Kidney (tissue), 14 donors: ENCODE results near the gene SYP. TPM values are rescaled to one million over a fixed set of nuclear protein-coding genes. Genes with fewer than 3 reads are reported as not detected.
"Not testable (repeated sequence)": the region's sequence is repeated elsewhere in the genome, so short reads cannot be mapped to it uniquely, and the experiment has no call there.

ENCODE experiments used
- DNase-seq, 5 donors: peaks; one replicate each; pipeline ENCODE4 v3.0.0-alpha.2; 2013 to 2020
- FAIRE-seq: peaks from 2 replicates; lab custom pipeline; 2012; peaks lifted over from hg19 to GRCh38; lab: Jason Lieb, UNC
- H3K27ac ChIP-seq, 2 donors: one replicate each; pipeline ENCODE4 v1.7.0; 2013; ENCODE audit warnings: low read depth in 2 of 2, low read length in 2 of 2, inconsistent platforms in 1 of 2
- H3K27me3 ChIP-seq: one replicate; pipeline ENCODE4 v1.7.1; 2013; ENCODE audit warnings: low read length, inconsistent platforms; ENCODE audit not compliant: control insufficient read depth, insufficient read depth
- H3K36me3 ChIP-seq, 3 donors: one replicate each; pipeline versions ENCODE4 v1.7.0 to v1.7.1; 2013; ENCODE audit warnings: low read length in 3 of 3, control low read depth in 1 of 3, inconsistent platforms in 1 of 3; ENCODE audit not compliant: insufficient read depth in 3 of 3, control insufficient read depth in 2 of 3
- H3K4me1 ChIP-seq, 3 donors: one replicate each; pipeline versions ENCODE4 v1.7.0 to v1.7.1; 2013; ENCODE audit warnings: low read length in 3 of 3, inconsistent platforms in 1 of 3, low read depth in 1 of 3; ENCODE audit not compliant: control insufficient read depth in 2 of 3, insufficient read depth in 2 of 3
- H3K4me3 ChIP-seq, 3 donors: one replicate each; pipeline versions ENCODE4 v1.7.0 to v1.8.1; 2013; ENCODE audit warnings: low read length in 3 of 3, control low read depth in 1 of 3, inconsistent platforms in 1 of 3
- H3K9ac ChIP-seq, 3 donors: one replicate each; pipeline versions ENCODE4 v1.7.0 to v1.7.1; 2013; ENCODE audit warnings: low read length in 3 of 3, control low read depth in 1 of 3, inconsistent platforms in 1 of 3
- H3K9me3 ChIP-seq, 3 donors: one replicate each; pipeline versions ENCODE4 v1.7.0 to v1.7.1; 2013; ENCODE audit warnings: low read length in 3 of 3, control low read depth in 1 of 3, inconsistent platforms in 1 of 3; ENCODE audit not compliant: control insufficient read depth in 2 of 3, insufficient read depth in 1 of 3
- CTCF ChIP-seq: IDR thresholded peaks from 3 replicates; pipeline ENCODE4 v1.5.1; 2012; ENCODE audit warnings: mild to moderate bottlenecking, moderate library complexity, borderline replicate concordance; ENCODE audit not compliant: insufficient read depth; ENCODE audit errors: extremely low read depth
- intact Hi-C: fragments of 100-400 bp; cut with DNase I; formaldehyde crosslinking; loops from one replicate; pipeline ENCODE4 v1.11.1; 2022
- polyA plus RNA-seq: library from polyadenylated mRNA; stranded (reverse); fragments of 350-450 nt; fragmentation: Illumina TruSeq; extraction: RNeasy Lipid Tissue Mini Kit (QIAGEN cat#74804); gene quantifications from one replicate; pipeline ENCODE4 v1.2.3, GENCODE V29; 2014; ENCODE audit warnings: low read depth, low replicate concordance; ENCODE audit not compliant: insufficient read depth
- total RNA-seq: library from RNA; stranded (reverse); fragmentation: NEBNext Ultra II Directional; extraction: Animal tissue kit (Norgen Biotek cat#: 25700); gene quantifications from one replicate; pipeline ENCODE4 v1.2.1, GENCODE V29; 2021
- donor health status: control.
- donor health status: control.
- donor health status: control.
- donor health status: control.
- donor health status: control.
- donor health status: DM: yes; HTN: yes; CAD: no.
- donor health status: Normal renal cell carcinoma (clear cell type).

The SYP gene
- total and polyA plus RNA-seq, 2 donors from 2014 or later, result 4.0 to 7.2 TPM

DNA sequence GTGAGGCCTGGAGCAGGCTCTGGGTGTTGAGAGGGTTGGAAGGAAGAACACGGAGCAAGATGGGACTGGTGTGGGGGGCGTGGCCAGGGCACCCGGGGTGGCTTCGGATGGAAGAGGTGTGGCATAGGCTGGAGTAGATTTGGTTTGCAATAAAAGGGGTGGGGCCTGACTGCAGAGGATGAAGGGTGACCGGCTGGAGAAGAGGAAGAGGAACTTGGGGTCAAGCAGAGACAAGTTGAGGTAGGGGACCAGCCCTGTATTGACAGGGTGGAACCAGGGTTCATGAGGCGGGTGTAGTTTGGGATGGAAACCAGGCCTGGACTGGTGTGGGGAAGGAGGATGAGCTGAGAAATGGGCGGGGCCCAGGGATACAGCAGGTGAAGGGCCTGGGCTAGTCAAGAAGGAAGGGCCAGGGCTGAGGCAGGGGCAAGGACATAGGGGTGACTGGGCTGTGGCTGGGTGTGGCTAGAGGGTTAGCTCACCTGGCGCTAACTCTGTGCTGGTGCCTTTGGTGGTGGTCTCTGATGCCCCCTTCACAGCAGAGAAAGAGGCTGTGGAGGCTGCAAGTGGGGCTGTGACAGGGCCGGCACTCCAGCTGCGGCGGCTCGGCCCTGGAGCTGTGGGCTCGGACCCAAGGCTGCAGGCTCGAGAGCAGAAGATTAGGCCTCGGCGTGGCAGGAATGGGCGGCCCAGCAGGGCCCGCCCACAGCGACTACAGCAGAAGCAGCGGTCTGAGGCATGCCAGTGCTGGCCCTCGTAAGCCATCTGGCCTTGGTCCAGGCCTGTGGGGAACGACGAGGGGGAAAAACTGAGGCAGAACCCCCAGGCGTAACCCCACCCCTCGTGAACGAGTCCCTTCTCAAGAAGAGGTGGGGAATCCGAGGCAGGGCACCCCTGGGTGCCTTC is 23.3 kb downstream of the SYP start:
- intact Hi-C loops, result no loop called here
- Histone ChIP-seq H3K36me3 (no peaks in the 10 kb centered on the region), H3K4me3 (no peak overlapping the region), H3K27me3 (no peaks in the 10 kb centered on the region), H3K9me3 (no peaks in the 10 kb centered on the region), H3K9ac (no peak overlapping the region), H3K4me1 (peaks cover 0 to 2% (median 0%) of the 10 kb centered on the region in 3 donors), H3K27ac (no peak overlapping the region)
- FAIRE-seq (no peak), DNase-seq (no peak)
- no peak for TF ChIP-seq CTCF

- no peaks in the 10 kb centered on the region for H3K36me3 ChIP-seq
These were observed 24.3 kb downstream of the SYP start for GRCh38 chrX:49175435-49176274.

DNA sequence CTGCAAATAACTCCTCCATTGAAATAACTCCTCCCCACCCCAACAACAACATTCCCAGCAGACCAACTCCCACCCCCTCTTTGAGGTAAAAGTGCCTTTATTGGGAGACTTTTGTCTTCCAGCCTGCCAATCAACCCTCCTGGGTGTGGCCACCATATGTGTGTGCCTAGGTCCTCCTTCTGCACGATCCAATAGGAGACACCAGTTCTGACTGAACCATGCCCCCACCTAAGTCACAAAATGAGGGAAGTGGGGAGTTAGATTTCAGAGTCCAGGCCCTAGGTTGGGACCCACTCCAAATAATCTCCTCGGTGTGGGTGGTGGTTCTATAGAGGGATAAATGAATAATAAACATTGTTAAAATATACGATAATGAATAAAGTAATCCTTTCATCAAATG is 25.3 kb downstream of the SYP start:
- H3K9ac ChIP-seq, result no peak overlapping the region
- intact Hi-C loops, result no loop called here

More at GRCh38 chrX:49175435-49176274, 24.3 kb downstream of the SYP start:
- peaks cover 0 to 2% (median 0%) of the 10 kb centered on the region in 3 donors for H3K4me1 ChIP-seq
- no peak for TF ChIP-seq CTCF
- H3K27me3 ChIP-seq, result no peaks in the 10 kb centered on the region
- DNase-seq, result no peak
- no peaks in the 10 kb centered on the region for H3K9me3 ChIP-seq
- FAIRE-seq, result no peak
- H3K27ac ChIP-seq, result no peak overlapping the region
- intact Hi-C loops, result no loop called here
- H3K9ac ChIP-seq, result no peak overlapping the region
- H3K4me3 ChIP-seq, result no peak overlapping the region

GRCh38 chrX:49173544-49173943 is 26.4 kb downstream of the SYP start:
- H3K4me3 ChIP-seq, FAIRE-seq, H3K36me3 ChIP-seq, H3K4me1 ChIP-seq, DNase-seq, H3K27me3 ChIP-seq, H3K9me3 ChIP-seq, H3K27ac ChIP-seq, H3K9ac ChIP-seq, intact Hi-C loops: not testable (repeated sequence)

More for the DNA sequence above, 25.3 kb downstream of the SYP start:
- H3K9me3 ChIP-seq, result no peaks in the 10 kb centered on the region
- no peaks in the 10 kb centered on the region for H3K36me3 ChIP-seq
- no peak for DNase-seq
- peaks cover 0 to 2% (median 0%) of the 10 kb centered on the region in 3 donors for H3K4me1 ChIP-seq
- no peaks in the 10 kb centered on the region for H3K27me3 ChIP-seq
- no peak for FAIRE-seq
- no peak overlapping the region for H3K4me3 ChIP-seq
- no peak overlapping the region for H3K27ac ChIP-seq
- no peak for TF ChIP-seq CTCF
